Upper lobe of left lung (tissue), 6 donors: Measurements from ENCODE around the gene AHRR. TPM values are rescaled to one million over a fixed set of nuclear protein-coding genes. Genes with fewer than 3 reads are reported as not detected.

Experiments used
- ATAC-seq, 2 donors: fragments of 200-7000 bp; cut with Tn5 transposase; one replicate each; pipeline ENCODE4 v1.9.1; 2022; ENCODE audit warnings: mild to moderate bottlenecking in 2 of 2, moderate library complexity in 2 of 2; ENCODE audit not compliant: low FRiP score in 2 of 2
- DNase-seq, 2 donors: peaks; one replicate each; pipeline ENCODE4 v3.0.0-alpha.2; 2019 to 2020
- H3K27ac ChIP-seq, 4 donors: fragments of 200-600 bp; sonication (generic); one replicate each; pipeline ENCODE4 v1.5.1; 2016 to 2019
- H3K27me3 ChIP-seq, 4 donors: fragments of 200-600 bp; sonication (generic); one replicate each; pipeline ENCODE4 v1.5.1; 2017 to 2019
- H3K36me3 ChIP-seq, 4 donors: fragments of 200-600 bp; sonication (generic); one replicate each; pipeline ENCODE4 v1.5.1; 2016 to 2019
- H3K4me1 ChIP-seq, 4 donors: fragments of 200-600 bp; sonication (generic); one replicate each; pipeline ENCODE4 v1.5.1; 2018 to 2019
- H3K4me3 ChIP-seq, 4 donors: fragments of 200-600 bp; sonication (generic); one replicate each; pipeline ENCODE4 v1.5.1; 2017 to 2019; ENCODE audit warnings: mild to moderate bottlenecking in 2 of 4, moderate library complexity in 1 of 4
- H3K9me3 ChIP-seq, 4 donors: fragments of 200-600 bp; sonication (generic); one replicate each; pipeline ENCODE4 v1.5.1; 2018 to 2019
- CTCF ChIP-seq, 6 experiments: fragments of 450-650 bp in 4 of 6; fragments of 200-600 bp in 2 of 6; sonication (generic) in 2 of 6; IDR thresholded peaks; one replicate each; pipeline ENCODE4 v1.5.1; 2016 to 2019; ENCODE audit warnings: antibody characterized with exemption in 6 of 6
- EP300 ChIP-seq, 4 donors: sonication (generic); formaldehyde crosslinking; IDR thresholded peaks; one replicate each; pipeline ENCODE4 v1.5.1; 2017; ENCODE audit warnings: antibody characterized with exemption in 4 of 4, control low read depth in 2 of 4
- POLR2A ChIP-seq, 4 donors: fragments of 450-650 bp; IDR thresholded peaks; one replicate each; pipeline ENCODE4 v1.5.1; 2016 to 2017; ENCODE audit warnings: antibody characterized with exemption in 4 of 4, mild to moderate bottlenecking in 2 of 4
- POLR2AphosphoS5 ChIP-seq, 2 donors: sonication (generic); formaldehyde crosslinking; IDR thresholded peaks; one replicate each; pipeline ENCODE4 v1.5.1; 2017; ENCODE audit warnings: antibody characterized with exemption in 2 of 2
- WGBS, 2 donors: methylation state at CpG; one replicate each; pipeline ENCODE4 v1.1.5; 2017 to 2018; 5-methylcytosine and 5-hydroxymethylcytosine counted together
- total RNA-seq, 6 donors: library from RNA; depleted of rRNA in 4 of 6; stranded (reverse); fragments of >200 nt in 4 of 6; gene quantifications; one replicate each; pipeline versions ENCODE4 v1.1.0 to v1.2.1, GENCODE V29; 2016 to 2021
- donor health status: DM: no; HTN: no; CAD: no; lungs with moderate emphysema.
- donor health status: DM: no; HTN: yes; CAD: no; lungs with severe emphysema.

The AHRR gene
- total RNA-seq, 6 donors from 2014 or later = 1.3 to 8.6 (median 4.4) TPM

GRCh38 chr5:468401-468800, 146.9 kb downstream of the AHRR start:
- no peak for DNase-seq

GRCh38 chr5:469752-470483, 148.4 kb downstream of the AHRR start:
- Histone ChIP-seq H3K36me3 (peaks cover 0 to 35% (median 19%) of the 10 kb centered on the region in 4 donors), H3K4me3 (no peak overlapping the region), H3K27ac (no peak overlapping the region), H3K4me1 (peaks cover 16 to 36% (median 24%) of the 10 kb centered on the region in 4 donors), H3K27me3 (peaks cover 0 to 3% (median 0%) of the 10 kb centered on the region in 4 donors), H3K9me3 (no peaks in the 10 kb centered on the region)
- WGBS, 2 donors = 88 to 89% methylated on average over 19 of the region's 19 CpGs
- TF ChIP-seq POLR2A (IDR thresholded peaks at IDR 0.05) = no peak
- TF ChIP-seq EP300 (IDR thresholded peaks at IDR 0.05) = no peak
- TF ChIP-seq POLR2AphosphoS5 (IDR thresholded peaks at IDR 0.05) = no peak
- no peak for TF ChIP-seq CTCF (IDR thresholded peaks at IDR 0.05)
- DNase-seq (no peak), ATAC-seq (no peak)

More at GRCh38 chr5:468401-468800, 146.9 kb downstream of the AHRR start:
- TF ChIP-seq CTCF (IDR thresholded peaks at IDR 0.05) = no peak
- no peak for TF ChIP-seq POLR2AphosphoS5 (IDR thresholded peaks at IDR 0.05)
- TF ChIP-seq EP300 (IDR thresholded peaks at IDR 0.05) = no peak
- TF ChIP-seq POLR2A (IDR thresholded peaks at IDR 0.05) = no peak
- peaks cover 10 to 21% (median 15%) of the 10 kb centered on the region in 4 donors for H3K4me1 ChIP-seq
- H3K9me3 ChIP-seq = no peaks in the 10 kb centered on the region
- no peaks in the 10 kb centered on the region for H3K27me3 ChIP-seq
- H3K27ac ChIP-seq = no peak overlapping the region
- H3K36me3 ChIP-seq = peaks cover 10 to 50% (median 30%) of the 10 kb centered on the region in 4 donors
- 90 to 92% methylated on average over 4 to 5 of the region's 6 CpGs for WGBS, 2 donors
- ATAC-seq = no peak
- H3K4me3 ChIP-seq = no peak overlapping the region

GRCh38 chr5:470961-471749, 149.6 kb downstream of the AHRR start:
- H3K27me3 ChIP-seq = peaks cover 0 to 13% (median 4%) of the 10 kb centered on the region in 4 donors
- 92 to 93% methylated on average over 24 to 31 of the region's 31 CpGs for WGBS, 2 donors
- DNase-seq (peak in 1 of 2 donors; percentile 68), ATAC-seq (no peak)
- no peak for TF ChIP-seq POLR2A (IDR thresholded peaks at IDR 0.05)
- no peak for TF ChIP-seq EP300 (IDR thresholded peaks at IDR 0.05)
- TF ChIP-seq POLR2AphosphoS5 (IDR thresholded peaks at IDR 0.05) = no peak
- no peak for TF ChIP-seq CTCF (IDR thresholded peaks at IDR 0.05)
- H3K27ac ChIP-seq = peak overlapping the region in 1 of 4 donors; percentile 63
- H3K4me3 ChIP-seq = peak overlapping the region in 1 of 4 donors; percentile 100
- H3K4me1 ChIP-seq = peaks cover 20 to 40% (median 29%) of the 10 kb centered on the region in 4 donors
- H3K36me3 ChIP-seq = peaks cover 0 to 23% (median 6%) of the 10 kb centered on the region in 4 donors
- H3K9me3 ChIP-seq = no peaks in the 10 kb centered on the region

- Histone ChIP-seq H3K27me3 (peaks cover 0 to 18% (median 7%) of the 10 kb centered on the region in 4 donors), H3K27ac (peak overlapping the region in 3 of 4 donors; percentile 62 to 85 (median 63))
Observed at GRCh38 chr5:471750-472058, 150.2 kb downstream of the AHRR start.

GRCh38 chr5:472076-472655, 150.7 kb downstream of the AHRR start:
- 4 to 63% methylated on average over 9 to 18 of the region's 30 CpGs for WGBS, 2 donors
- Histone ChIP-seq H3K27ac (peak overlapping the region; percentile 62 to 85 (median 68)), H3K27me3 (peaks cover 0 to 21% (median 10%) of the 10 kb centered on the region in 4 donors), H3K9me3 (no peaks in the 10 kb centered on the region), H3K36me3 (peaks cover 0 to 13% (median 1%) of the 10 kb centered on the region in 4 donors), H3K4me1 (peaks cover 20 to 40% (median 29%) of the 10 kb centered on the region in 4 donors), H3K4me3 (peak overlapping the region; percentile 22 to 100 (median 98))
- ATAC-seq (peak in 1 of 2 donors; percentile 31), DNase-seq (peak in 1 of 2 donors; percentile 89)
- TF ChIP-seq POLR2AphosphoS5 (IDR thresholded peaks at IDR 0.05) (no peak), EP300 (IDR thresholded peaks at IDR 0.05) (no peak), POLR2A (IDR thresholded peaks at IDR 0.05) (no peak), CTCF (IDR thresholded peaks at IDR 0.05) (no peak)

More at GRCh38 chr5:471750-472058, 150.2 kb downstream of the AHRR start:
- TF ChIP-seq POLR2AphosphoS5 (IDR thresholded peaks at IDR 0.05) = no peak
- no peak for DNase-seq
- H3K4me1 ChIP-seq = peaks cover 20 to 40% (median 29%) of the 10 kb centered on the region in 4 donors
- 56 to 68% methylated on average over 5 to 6 of the region's 6 CpGs for WGBS, 2 donors
- no peaks in the 10 kb centered on the region for H3K9me3 ChIP-seq
- ATAC-seq = no peak
- peaks cover 0 to 18% (median 4%) of the 10 kb centered on the region in 4 donors for H3K36me3 ChIP-seq
- H3K4me3 ChIP-seq = peak overlapping the region in 3 of 4 donors; percentile 98 to 100 (median 99)
